ENCODE measurements around the gene CUL1.

Gene CUL1

GRCh38 chr7:148802101-148802493, 103.4 kb downstream of the CUL1 start:
- no peak overlapping the region for H3K4me2 ChIP-seq (ENCODE audit: low read length, poor library complexity, severe bottlenecking)
- no peak overlapping the region for H2BK5ac ChIP-seq (ENCODE audit: low read depth, low read length, poor library complexity, severe bottlenecking)
- H2AFZ ChIP-seq (ENCODE audit: low read depth, low read length), result no peak overlapping the region
- H2BK15ac ChIP-seq (ENCODE audit: low read depth, poor library complexity, severe bottlenecking), result no peak overlapping the region
- no peak overlapping the region for H2BK120ac ChIP-seq (ENCODE audit: low read depth, low read length)
- no peak overlapping the region for H2AK5ac ChIP-seq (ENCODE audit: low read length, severe bottlenecking)
- no peak overlapping the region for H3K27ac ChIP-seq (ENCODE audit: low read length, poor library complexity, severe bottlenecking)
- peak overlapping the region; percentile 41 for H4K91ac ChIP-seq (ENCODE audit: low read length)
- no peak overlapping the region for H3K9ac ChIP-seq (ENCODE audit: low read length)
- DNase-seq, result no peak
- H3K18ac ChIP-seq (ENCODE audit: low read depth in 1 of 2, low read length in 2 of 2), result no peak overlapping the region
- 93% methylated on average over 10 of the region's 10 CpGs for WGBS
- no peak overlapping the region for H3K4ac ChIP-seq (ENCODE audit: low read depth in 1 of 2, low read length in 2 of 2)
- no peak overlapping the region for H2BK12ac ChIP-seq (ENCODE audit: low read length in 2 of 2)
- no peak overlapping the region for H4K8ac ChIP-seq (ENCODE audit: low read length)
- no peaks in the 10 kb centered on the region for H3K27me3 ChIP-seq (ENCODE audit: control insufficient read depth in 1 of 2, insufficient read depth in 1 of 2, low read length in 2 of 2)
- no peaks in the 10 kb centered on the region for H3K4me1 ChIP-seq (ENCODE audit: control insufficient read depth, insufficient read depth, low read depth, low read length)
- H3K36me3 ChIP-seq (ENCODE audit: control insufficient read depth in 1 of 2, insufficient read depth in 2 of 2, low read depth in 1 of 2, low read length in 2 of 2), result peaks cover 44 to 77% of the 10 kb centered on the region in 2 experiments
- no peaks in the 10 kb centered on the region for H3K9me3 ChIP-seq (ENCODE audit: control insufficient read depth, low read length)
- H3K4me3 ChIP-seq (ENCODE audit: insufficient read depth in 1 of 2, low read depth in 1 of 2, low read length in 2 of 2), result no peak overlapping the region
- no peak overlapping the region for H3K23ac ChIP-seq (ENCODE audit: low read length in 2 of 2)
- no peak overlapping the region for H3K14ac ChIP-seq (ENCODE audit: low read length in 2 of 2)
- H3K79me1 ChIP-seq (replicated peaks; ENCODE audit: low read length, poor library complexity, severe bottlenecking), result peaks cover 7% of the 10 kb centered on the region

GRCh38 chr7:148803094-148803493, 104.4 kb downstream of the CUL1 start:
- H3K27ac ChIP-seq (ENCODE audit: low read length, poor library complexity, severe bottlenecking), result no peak overlapping the region
- H3K9ac ChIP-seq (ENCODE audit: low read length), result no peak overlapping the region
- H3K14ac ChIP-seq (ENCODE audit: low read length in 2 of 2), result no peak overlapping the region
- H3K23ac ChIP-seq (ENCODE audit: low read length in 2 of 2), result no peak overlapping the region
- no peaks in the 10 kb centered on the region for H3K9me3 ChIP-seq (ENCODE audit: control insufficient read depth, low read length)
- H3K4me2 ChIP-seq (ENCODE audit: low read length, poor library complexity, severe bottlenecking), result no peak overlapping the region
- H2BK12ac ChIP-seq (ENCODE audit: low read length in 2 of 2), result no peak overlapping the region
- no peak overlapping the region for H4K8ac ChIP-seq (ENCODE audit: low read length)
- peaks cover 10% of the 10 kb centered on the region for H3K79me1 ChIP-seq (replicated peaks; ENCODE audit: low read length, poor library complexity, severe bottlenecking)
- no peaks in the 10 kb centered on the region for H3K27me3 ChIP-seq (ENCODE audit: control insufficient read depth in 1 of 2, insufficient read depth in 1 of 2, low read length in 2 of 2)
- no peak overlapping the region for H3K18ac ChIP-seq (ENCODE audit: low read depth in 1 of 2, low read length in 2 of 2)
- no peak overlapping the region for H3K4ac ChIP-seq (ENCODE audit: low read depth in 1 of 2, low read length in 2 of 2)
- no peak overlapping the region for H2AK5ac ChIP-seq (ENCODE audit: low read length, severe bottlenecking)
- WGBS, result 94% methylated on average over 5 of the region's 5 CpGs
- DNase-seq, result no peak
- no peaks in the 10 kb centered on the region for H3K4me1 ChIP-seq (ENCODE audit: control insufficient read depth, insufficient read depth, low read depth, low read length)
- no peak overlapping the region for H3K4me3 ChIP-seq (ENCODE audit: insufficient read depth in 1 of 2, low read depth in 1 of 2, low read length in 2 of 2)
- no peak overlapping the region for H2BK5ac ChIP-seq (ENCODE audit: low read depth, low read length, poor library complexity, severe bottlenecking)
- no peak overlapping the region for H2BK15ac ChIP-seq (ENCODE audit: low read depth, poor library complexity, severe bottlenecking)
- H2AFZ ChIP-seq (ENCODE audit: low read depth, low read length), result no peak overlapping the region
- H3K36me3 ChIP-seq (ENCODE audit: control insufficient read depth in 1 of 2, insufficient read depth in 2 of 2, low read depth in 1 of 2, low read length in 2 of 2), result peaks cover 48 to 76% of the 10 kb centered on the region in 2 experiments
- no peak overlapping the region for H2BK120ac ChIP-seq (ENCODE audit: low read depth, low read length)
- H4K91ac ChIP-seq (ENCODE audit: low read length), result no peak overlapping the region

GRCh38 chr7:148804343-148805235, 105.9 kb downstream of the CUL1 start:
- Histone ChIP-seq H3K4me1 (ENCODE audit: control insufficient read depth, insufficient read depth, low read depth, low read length) (no peaks in the 10 kb centered on the region), H2BK120ac (ENCODE audit: low read depth, low read length) (no peak overlapping the region), H4K91ac (ENCODE audit: low read length) (no peak overlapping the region), H3K36me3 (ENCODE audit: control insufficient read depth in 1 of 2, insufficient read depth in 2 of 2, low read depth in 1 of 2, low read length in 2 of 2) (peaks cover 47 to 74% of the 10 kb centered on the region in 2 experiments), H2BK5ac (ENCODE audit: low read depth, low read length, poor library complexity, severe bottlenecking) (no peak overlapping the region), H3K27me3 (ENCODE audit: control insufficient read depth in 1 of 2, insufficient read depth in 1 of 2, low read length in 2 of 2) (no peaks in the 10 kb centered on the region), H2AFZ (ENCODE audit: low read depth, low read length) (no peak overlapping the region), H3K4ac (ENCODE audit: low read depth in 1 of 2, low read length in 2 of 2) (no peak overlapping the region), H4K8ac (ENCODE audit: low read length) (peak overlapping the region; percentile 47), H3K18ac (ENCODE audit: low read depth in 1 of 2, low read length in 2 of 2) (no peak overlapping the region), H2BK15ac (ENCODE audit: low read depth, poor library complexity, severe bottlenecking) (no peak overlapping the region), H3K9me3 (ENCODE audit: control insufficient read depth, low read length) (no peaks in the 10 kb centered on the region), H2AK5ac (ENCODE audit: low read length, severe bottlenecking) (no peak overlapping the region), H3K4me3 (ENCODE audit: insufficient read depth in 1 of 2, low read depth in 1 of 2, low read length in 2 of 2) (no peak overlapping the region), H3K4me2 (ENCODE audit: low read length, poor library complexity, severe bottlenecking) (no peak overlapping the region), H3K14ac (ENCODE audit: low read length in 2 of 2) (no peak overlapping the region), H2BK12ac (ENCODE audit: low read length in 2 of 2) (no peak overlapping the region), H3K9ac (ENCODE audit: low read length) (no peak overlapping the region), H3K27ac (ENCODE audit: low read length, poor library complexity, severe bottlenecking) (no peak overlapping the region), H3K79me1 (replicated peaks; ENCODE audit: low read length, poor library complexity, severe bottlenecking) (peaks cover 10% of the 10 kb centered on the region), H3K23ac (ENCODE audit: low read length in 2 of 2) (no peak overlapping the region)
- WGBS, result 90% methylated on average over 8 of the region's 10 CpGs
- DNase-seq, result no peak

GRCh38 chr7:148806187-148806586, 107.5 kb downstream of the CUL1 start:
- peaks cover 9% of the 10 kb centered on the region for H3K79me1 ChIP-seq (replicated peaks; ENCODE audit: low read length, poor library complexity, severe bottlenecking)
- H3K23ac ChIP-seq (ENCODE audit: low read length in 2 of 2), result no peak overlapping the region
- no peaks in the 10 kb centered on the region for H3K9me3 ChIP-seq (ENCODE audit: control insufficient read depth, low read length)
- no peaks in the 10 kb centered on the region for H3K27me3 ChIP-seq (ENCODE audit: control insufficient read depth in 1 of 2, insufficient read depth in 1 of 2, low read length in 2 of 2)
- H2BK120ac ChIP-seq (ENCODE audit: low read depth, low read length), result no peak overlapping the region
- no peak overlapping the region for H3K4me2 ChIP-seq (ENCODE audit: low read length, poor library complexity, severe bottlenecking)
- H2BK15ac ChIP-seq (ENCODE audit: low read depth, poor library complexity, severe bottlenecking), result no peak overlapping the region
- 96% methylated on average over 7 of the region's 7 CpGs for WGBS
- H3K36me3 ChIP-seq (ENCODE audit: control insufficient read depth in 1 of 2, insufficient read depth in 2 of 2, low read depth in 1 of 2, low read length in 2 of 2), result peaks cover 43 to 58% of the 10 kb centered on the region in 2 experiments
- no peak overlapping the region for H3K4ac ChIP-seq (ENCODE audit: low read depth in 1 of 2, low read length in 2 of 2)
- no peak overlapping the region for H2BK12ac ChIP-seq (ENCODE audit: low read length in 2 of 2)
- no peak overlapping the region for H3K14ac ChIP-seq (ENCODE audit: low read length in 2 of 2)
- H3K18ac ChIP-seq (ENCODE audit: low read depth in 1 of 2, low read length in 2 of 2), result no peak overlapping the region
- DNase-seq, result no peak
- H3K27ac ChIP-seq (ENCODE audit: low read length, poor library complexity, severe bottlenecking), result no peak overlapping the region
- H2AFZ ChIP-seq (ENCODE audit: low read depth, low read length), result no peak overlapping the region
- no peak overlapping the region for H3K4me3 ChIP-seq (ENCODE audit: insufficient read depth in 1 of 2, low read depth in 1 of 2, low read length in 2 of 2)
- no peak overlapping the region for H2BK5ac ChIP-seq (ENCODE audit: low read depth, low read length, poor library complexity, severe bottlenecking)
- no peak overlapping the region for H4K8ac ChIP-seq (ENCODE audit: low read length)
- H2AK5ac ChIP-seq (ENCODE audit: low read length, severe bottlenecking), result no peak overlapping the region
- H3K9ac ChIP-seq (ENCODE audit: low read length), result no peak overlapping the region
- peaks cover 2% of the 10 kb centered on the region for H3K4me1 ChIP-seq (ENCODE audit: control insufficient read depth, insufficient read depth, low read depth, low read length)
- H4K91ac ChIP-seq (ENCODE audit: low read length), result no peak overlapping the region
